Stimulated activated naive CD8-positive, alpha-beta T cell treated with anti-CD3 and anti-CD28 coated beads, Interleukin-15, Interleukin-2, amounts not matched to agents 100 ng/mL and 50 ng/mL, for 24 hours (primary cell): Measurements from ENCODE around the gene UNC93A.
"Not testable (repeated sequence)": the region's sequence is repeated elsewhere in the genome, so short reads cannot be mapped to it uniquely, and the experiment has no call there.

Experiments used
- H3K27ac Mint-ChIP-seq: one replicate; pipeline ENCODE4 v1.8.0; 2021; ENCODE audit warnings: mild to moderate bottlenecking, mixed read lengths
- H3K27me3 Mint-ChIP-seq: one replicate; pipeline ENCODE4 v1.8.0; 2021; ENCODE audit warnings: mixed read lengths
- H3K36me3 Mint-ChIP-seq: one replicate; pipeline ENCODE4 v1.8.0; 2021; ENCODE audit warnings: low read depth, mixed read lengths
- H3K4me1 Mint-ChIP-seq: one replicate; pipeline ENCODE4 v1.8.0; 2021; ENCODE audit warnings: low read depth, mixed read lengths
- H3K4me3 Mint-ChIP-seq: one replicate; pipeline ENCODE4 v1.8.0; 2021; ENCODE audit warnings: mild to moderate bottlenecking, mixed read lengths
- H3K9me3 Mint-ChIP-seq: one replicate; pipeline ENCODE4 v1.8.0; 2021; ENCODE audit warnings: mixed read lengths

Gene UNC93A

DNA sequence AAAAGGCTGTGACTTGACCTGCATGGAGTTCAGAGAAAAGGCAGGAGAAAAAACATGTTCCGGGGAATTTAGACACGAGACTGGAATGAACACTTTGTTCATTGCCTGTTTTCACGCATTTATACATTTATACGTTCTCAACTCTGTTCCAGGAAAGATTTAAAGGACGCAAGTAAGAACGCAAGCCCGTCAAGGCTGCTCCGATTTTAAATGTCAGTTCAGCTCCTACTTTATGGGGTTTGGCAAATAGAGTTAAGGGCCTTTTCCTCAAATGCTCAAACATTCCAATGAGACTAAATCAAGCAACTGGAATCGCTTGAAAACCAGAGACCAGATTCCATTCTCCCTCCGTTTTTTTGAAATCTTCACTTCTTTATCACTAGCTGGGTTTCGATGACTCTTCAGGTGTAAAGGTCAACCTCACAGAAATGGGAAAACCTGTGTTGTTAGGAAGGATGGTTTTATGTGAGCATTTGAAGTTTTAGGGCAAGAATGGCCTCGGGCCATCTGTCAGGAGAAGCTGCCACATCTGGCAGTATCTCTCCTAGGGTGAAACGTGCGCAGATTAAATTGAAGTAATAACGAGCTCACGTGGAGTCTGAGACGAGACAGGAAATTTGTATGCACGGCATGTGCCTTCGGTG, 58.6 kb downstream of the UNC93A start:
- peaks cover 27% of the 10 kb centered on the region for H3K4me1 Mint-ChIP-seq
- H3K27ac Mint-ChIP-seq = peak overlapping the region; percentile 81
- H3K4me3 Mint-ChIP-seq = peak overlapping the region; percentile 83
- no peaks in the 10 kb centered on the region for H3K36me3 Mint-ChIP-seq
- H3K9me3 Mint-ChIP-seq = no peaks in the 10 kb centered on the region
- H3K27me3 Mint-ChIP-seq = peaks cover 54% of the 10 kb centered on the region

GRCh38 chr6:167350275-167350696, 59.2 kb downstream of the UNC93A start:
- Mint-ChIP-seq H3K36me3 (no peaks in the 10 kb centered on the region), H3K4me1 (peaks cover 27% of the 10 kb centered on the region), H3K4me3 (peak overlapping the region; percentile 83), H3K27ac (peak overlapping the region; percentile 81), H3K9me3 (no peaks in the 10 kb centered on the region), H3K27me3 (peaks cover 51% of the 10 kb centered on the region)

DNA sequence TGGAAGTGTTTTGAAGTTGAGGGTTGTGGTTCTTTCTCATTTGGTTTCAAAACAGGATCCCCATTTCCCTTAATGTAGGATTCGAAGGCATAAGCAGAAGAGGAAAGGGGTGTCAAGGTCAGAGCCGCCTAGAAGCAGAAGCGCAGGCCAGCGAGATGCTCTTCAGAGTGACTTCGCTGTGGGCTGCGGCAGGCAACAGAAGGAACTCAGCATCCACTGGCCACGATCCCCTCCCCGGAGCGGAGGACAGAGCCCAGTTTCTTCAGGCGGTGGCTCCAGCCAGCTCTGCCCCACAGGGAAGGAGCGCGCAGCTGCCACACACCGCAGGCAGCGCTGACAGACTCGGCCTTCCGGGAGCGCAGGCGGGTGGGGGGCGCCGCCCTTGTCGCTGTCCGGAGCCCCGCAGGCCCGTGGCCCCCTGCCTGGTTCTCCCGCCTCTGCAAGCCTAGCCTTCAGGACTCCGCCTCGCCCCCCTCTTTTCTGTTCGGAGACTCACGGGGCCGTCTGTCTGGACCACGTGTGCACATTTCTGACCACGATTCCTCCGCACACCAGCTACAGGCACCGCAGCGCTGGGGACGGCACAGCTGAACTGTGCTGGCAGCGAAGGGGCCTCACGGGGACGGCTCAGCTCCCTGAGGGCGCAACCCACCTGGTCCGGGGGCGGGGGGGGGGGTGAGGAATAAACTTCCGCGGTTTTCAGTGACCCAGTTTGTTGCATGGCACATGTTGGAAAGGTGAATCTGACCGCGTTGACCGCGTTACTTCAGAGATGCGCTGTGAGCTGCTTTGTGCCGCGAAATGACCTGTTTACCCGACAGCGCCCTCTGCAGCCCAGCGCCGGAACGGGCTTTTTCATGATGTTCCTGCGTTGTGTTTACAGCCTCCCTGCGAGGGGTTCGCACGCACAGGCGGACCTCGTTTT, 59.9 kb downstream of the UNC93A start:
- Mint-ChIP-seq H3K36me3 (no peaks in the 10 kb centered on the region), H3K4me1 (peaks cover 27% of the 10 kb centered on the region), H3K9me3 (no peaks in the 10 kb centered on the region), H3K27ac (peak overlapping the region; percentile 83), H3K4me3 (peak overlapping the region; percentile 83), H3K27me3 (peaks cover 47% of the 10 kb centered on the region)

- H3K4me3 Mint-ChIP-seq = peak overlapping the region; percentile 83
- H3K36me3 Mint-ChIP-seq = no peaks in the 10 kb centered on the region
- peaks cover 27% of the 10 kb centered on the region for H3K4me1 Mint-ChIP-seq
- peaks cover 42% of the 10 kb centered on the region for H3K27me3 Mint-ChIP-seq
- peak overlapping the region; percentile 83 for H3K27ac Mint-ChIP-seq
- no peaks in the 10 kb centered on the region for H3K9me3 Mint-ChIP-seq
Measured at GRCh38 chr6:167351656-167352345, 60.7 kb downstream of the UNC93A start.

- Mint-ChIP-seq H3K27me3 (peaks cover 18% of the 10 kb centered on the region), H3K4me3 (no peak overlapping the region), H3K27ac (no peak overlapping the region), H3K36me3 (no peaks in the 10 kb centered on the region), H3K4me1 (peaks cover 1% of the 10 kb centered on the region), H3K9me3 (no peaks in the 10 kb centered on the region)
Measured at GRCh38 chr6:167356874-167357273, 65.8 kb downstream of the UNC93A start.

DNA sequence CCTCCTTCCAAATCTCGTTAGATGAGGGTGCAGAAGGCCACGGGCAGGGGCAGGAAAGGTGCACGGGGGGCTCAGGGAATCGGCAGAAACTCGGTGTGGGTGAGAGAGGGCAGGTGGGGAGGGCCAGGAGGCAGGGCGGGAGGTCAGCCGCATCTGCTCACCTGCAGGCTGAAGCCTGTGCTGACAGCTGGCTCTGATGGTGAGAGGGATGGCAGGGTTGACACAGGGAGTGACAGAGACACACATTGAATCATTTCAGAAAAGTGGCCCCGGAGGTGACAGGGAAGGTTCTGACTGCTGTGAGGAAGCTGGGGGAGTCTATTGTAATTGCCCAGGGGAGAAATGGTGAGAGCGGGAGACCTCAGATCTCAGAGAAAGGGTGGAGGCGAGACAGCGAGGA, 67.3 kb downstream of the UNC93A start:
- not testable (repeated sequence) for H3K4me1 Mint-ChIP-seq, H3K9me3 Mint-ChIP-seq, H3K27ac Mint-ChIP-seq, H3K36me3 Mint-ChIP-seq, H3K4me3 Mint-ChIP-seq
- peaks cover 13% of the 10 kb centered on the region for H3K27me3 Mint-ChIP-seq

DNA sequence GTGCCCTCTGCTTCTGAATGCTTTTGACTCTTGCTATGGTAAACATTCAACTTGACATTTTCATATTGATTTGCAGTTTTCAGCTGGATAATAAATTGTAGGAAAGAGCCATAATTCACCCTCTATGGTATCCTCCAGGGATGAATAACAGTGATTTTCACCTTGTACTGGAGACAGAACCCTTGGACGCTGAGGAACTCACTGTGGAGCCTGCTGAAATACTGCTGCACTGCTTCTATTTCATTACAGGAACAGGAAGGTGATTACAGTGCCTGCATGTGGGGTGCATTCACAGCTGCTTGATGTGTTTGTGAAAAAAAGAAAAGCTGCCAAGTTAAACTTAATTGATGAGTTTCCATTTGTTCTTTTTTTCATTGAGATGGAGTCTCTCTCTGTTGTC, 70.1 kb downstream of the UNC93A start:
- not testable (repeated sequence) for H3K27ac Mint-ChIP-seq, H3K9me3 Mint-ChIP-seq, H3K4me1 Mint-ChIP-seq, H3K36me3 Mint-ChIP-seq, H3K4me3 Mint-ChIP-seq
- peaks cover 15% of the 10 kb centered on the region for H3K27me3 Mint-ChIP-seq
